Measurements from ENCODE around the gene TPH2.

Gene TPH2

DNA sequence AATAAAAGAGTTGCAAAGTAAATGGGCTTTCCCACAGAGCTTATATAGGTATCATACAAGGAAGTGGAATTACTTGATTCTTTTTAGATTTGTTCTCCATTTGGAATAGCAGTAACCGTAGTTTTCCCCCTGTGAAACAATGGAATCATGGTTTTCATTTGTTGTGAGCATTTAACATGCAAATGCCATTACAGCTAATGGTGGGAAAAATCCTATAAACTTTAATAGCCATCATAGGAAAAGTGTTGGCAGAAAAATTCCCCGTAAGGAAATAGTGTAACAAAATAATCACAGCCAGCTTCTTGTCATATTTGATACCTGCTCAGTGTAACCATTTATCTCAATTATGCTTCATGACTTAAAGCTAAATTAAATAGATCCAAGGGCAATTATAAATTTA is 95.3 kb downstream of the TPH2 start:
- Histone ChIP-seq H3K36me3 (ENCODE audit: control insufficient read depth, insufficient read depth, low read length, severe bottlenecking) (no peaks in the 10 kb centered on the region), H3K4me3 (ENCODE audit: low read length) (no peak overlapping the region), H3K9me3 (ENCODE audit: control insufficient read depth, low read length) (no peaks in the 10 kb centered on the region), H3K4me1 (ENCODE audit: control insufficient read depth, insufficient read depth, low read length) (no peaks in the 10 kb centered on the region), H3K9ac (ENCODE audit: low read length) (no peak overlapping the region), H3K27me3 (replicated peaks; ENCODE audit: control insufficient read depth, insufficient read depth, low read length) (peaks cover 5% of the 10 kb centered on the region)
- DNase-seq (ENCODE audit: low read depth): no peak

GRCh38 chr12:72035625-72036024 is 97.0 kb downstream of the TPH2 start:
- Histone ChIP-seq H3K36me3 (ENCODE audit: control insufficient read depth, insufficient read depth, low read length, severe bottlenecking) (no peaks in the 10 kb centered on the region), H3K4me1 (ENCODE audit: control insufficient read depth, insufficient read depth, low read length) (no peaks in the 10 kb centered on the region), H3K9ac (ENCODE audit: low read length) (no peak overlapping the region), H3K4me3 (ENCODE audit: low read length) (no peak overlapping the region), H3K9me3 (ENCODE audit: control insufficient read depth, low read length) (peaks cover 9% of the 10 kb centered on the region), H3K27me3 (replicated peaks; ENCODE audit: control insufficient read depth, insufficient read depth, low read length) (peaks cover 5% of the 10 kb centered on the region)
- DNase-seq (ENCODE audit: low read depth): no peak

GRCh38 chr12:72036393-72036792 is 97.7 kb downstream of the TPH2 start:
- Histone ChIP-seq H3K9ac (ENCODE audit: low read length) (no peak overlapping the region), H3K4me1 (ENCODE audit: control insufficient read depth, insufficient read depth, low read length) (no peaks in the 10 kb centered on the region), H3K27me3 (replicated peaks; ENCODE audit: control insufficient read depth, insufficient read depth, low read length) (peaks cover 5% of the 10 kb centered on the region), H3K4me3 (ENCODE audit: low read length) (no peak overlapping the region), H3K9me3 (ENCODE audit: control insufficient read depth, low read length) (peaks cover 9% of the 10 kb centered on the region), H3K36me3 (ENCODE audit: control insufficient read depth, insufficient read depth, low read length, severe bottlenecking) (no peaks in the 10 kb centered on the region)
- no peak for DNase-seq (ENCODE audit: low read depth)

GRCh38 chr12:72037006-72037795 is 98.6 kb downstream of the TPH2 start:
- Histone ChIP-seq H3K9me3 (ENCODE audit: control insufficient read depth, low read length) (peaks cover 9% of the 10 kb centered on the region), H3K27me3 (replicated peaks; ENCODE audit: control insufficient read depth, insufficient read depth, low read length) (peaks cover 5% of the 10 kb centered on the region), H3K4me1 (ENCODE audit: control insufficient read depth, insufficient read depth, low read length) (no peaks in the 10 kb centered on the region), H3K4me3 (ENCODE audit: low read length) (no peak overlapping the region), H3K9ac (ENCODE audit: low read length) (no peak overlapping the region), H3K36me3 (ENCODE audit: control insufficient read depth, insufficient read depth, low read length, severe bottlenecking) (no peaks in the 10 kb centered on the region)
- no peak for DNase-seq (ENCODE audit: low read depth)

GRCh38 chr12:72041811-72042210 is 103.2 kb downstream of the TPH2 start:
- Histone ChIP-seq H3K4me3 (ENCODE audit: low read length) (no peak overlapping the region), H3K9ac (ENCODE audit: low read length) (no peak overlapping the region), H3K36me3 (ENCODE audit: control insufficient read depth, insufficient read depth, low read length, severe bottlenecking) (no peaks in the 10 kb centered on the region), H3K4me1 (ENCODE audit: control insufficient read depth, insufficient read depth, low read length) (no peaks in the 10 kb centered on the region), H3K9me3 (ENCODE audit: control insufficient read depth, low read length) (peaks cover 9% of the 10 kb centered on the region), H3K27me3 (replicated peaks; ENCODE audit: control insufficient read depth, insufficient read depth, low read length) (no peaks in the 10 kb centered on the region)
- no peak for DNase-seq (ENCODE audit: low read depth)

DNA sequence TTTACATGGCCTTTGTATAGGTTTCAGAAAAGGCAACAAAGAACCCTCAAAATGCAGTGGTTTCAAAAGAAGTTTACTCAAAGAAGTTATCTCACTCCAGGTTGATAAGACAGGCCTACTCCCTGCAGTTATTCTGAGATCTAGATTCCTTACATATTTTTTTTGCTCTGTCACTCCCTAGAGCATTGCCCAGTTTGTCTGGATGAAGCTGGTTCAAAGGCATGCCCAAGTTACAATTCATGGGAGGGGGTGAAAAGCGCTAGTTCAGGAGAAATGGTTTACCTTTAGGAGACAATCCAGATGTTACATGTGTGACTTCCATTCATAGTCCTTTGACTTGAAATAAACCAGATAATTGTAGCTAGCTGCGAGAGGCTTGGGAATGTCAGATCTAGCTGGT is 115.0 kb downstream of the TPH2 start:
- H3K4me3 ChIP-seq (ENCODE audit: low read length): no peak overlapping the region
- no peak overlapping the region for H3K9ac ChIP-seq (ENCODE audit: low read length)
- no peaks in the 10 kb centered on the region for H3K4me1 ChIP-seq (ENCODE audit: control insufficient read depth, insufficient read depth, low read length)
- H3K36me3 ChIP-seq (ENCODE audit: control insufficient read depth, insufficient read depth, low read length, severe bottlenecking): no peaks in the 10 kb centered on the region
- DNase-seq (ENCODE audit: low read depth): peak; percentile 4
- peaks cover 4% of the 10 kb centered on the region for H3K27me3 ChIP-seq (replicated peaks; ENCODE audit: control insufficient read depth, insufficient read depth, low read length)
- no peaks in the 10 kb centered on the region for H3K9me3 ChIP-seq (ENCODE audit: control insufficient read depth, low read length)

DNA sequence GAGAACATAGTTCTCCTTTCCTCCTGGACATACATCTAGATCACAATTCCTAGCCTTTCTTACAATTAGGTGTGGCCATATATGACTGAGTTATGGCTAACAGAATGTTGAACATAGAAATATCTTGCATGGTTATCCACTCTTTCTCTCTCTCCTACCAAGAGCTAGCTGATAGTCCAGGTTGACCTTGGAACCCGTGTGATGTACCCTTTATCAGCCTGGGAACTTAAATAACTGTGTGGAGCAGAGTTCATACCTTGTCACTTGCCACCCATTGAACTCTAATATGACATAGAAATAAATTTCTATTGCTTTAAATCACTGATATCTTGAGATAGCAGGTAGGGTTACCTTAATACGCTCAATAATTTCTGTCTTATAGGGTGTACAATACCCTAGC is 115.9 kb downstream of the TPH2 start:
- no peak for DNase-seq (ENCODE audit: low read depth)
- Histone ChIP-seq H3K9me3 (ENCODE audit: control insufficient read depth, low read length) (no peaks in the 10 kb centered on the region), H3K9ac (ENCODE audit: low read length) (no peak overlapping the region), H3K36me3 (ENCODE audit: control insufficient read depth, insufficient read depth, low read length, severe bottlenecking) (no peaks in the 10 kb centered on the region), H3K4me3 (ENCODE audit: low read length) (no peak overlapping the region), H3K27me3 (replicated peaks; ENCODE audit: control insufficient read depth, insufficient read depth, low read length) (peaks cover 4% of the 10 kb centered on the region), H3K4me1 (ENCODE audit: control insufficient read depth, insufficient read depth, low read length) (no peaks in the 10 kb centered on the region)

- Histone ChIP-seq H3K9ac (ENCODE audit: low read length) (no peak overlapping the region), H3K9me3 (ENCODE audit: control insufficient read depth, low read length) (no peaks in the 10 kb centered on the region), H3K4me3 (ENCODE audit: low read length) (no peak overlapping the region), H3K27me3 (replicated peaks; ENCODE audit: control insufficient read depth, insufficient read depth, low read length) (no peaks in the 10 kb centered on the region), H3K36me3 (ENCODE audit: control insufficient read depth, insufficient read depth, low read length, severe bottlenecking) (no peaks in the 10 kb centered on the region), H3K4me1 (ENCODE audit: control insufficient read depth, insufficient read depth, low read length) (no peaks in the 10 kb centered on the region)
- no peak for DNase-seq (ENCODE audit: low read depth)
These were observed 118.8 kb downstream of the TPH2 start for GRCh38 chr12:72057330-72057914.

- Histone ChIP-seq H3K9me3 (ENCODE audit: control insufficient read depth, low read length) (no peaks in the 10 kb centered on the region), H3K36me3 (ENCODE audit: control insufficient read depth, insufficient read depth, low read length, severe bottlenecking) (no peaks in the 10 kb centered on the region), H3K27me3 (replicated peaks; ENCODE audit: control insufficient read depth, insufficient read depth, low read length) (no peaks in the 10 kb centered on the region), H3K4me3 (ENCODE audit: low read length) (no peak overlapping the region), H3K9ac (ENCODE audit: low read length) (no peak overlapping the region), H3K4me1 (ENCODE audit: control insufficient read depth, insufficient read depth, low read length) (no peaks in the 10 kb centered on the region)
- DNase-seq (ENCODE audit: low read depth): no peak
These were observed 124.4 kb downstream of the TPH2 start for GRCh38 chr12:72063073-72063472.

GRCh38 chr12:72071030-72071429 is 132.4 kb downstream of the TPH2 start:
- H3K36me3 ChIP-seq (ENCODE audit: control insufficient read depth, insufficient read depth, low read length, severe bottlenecking): no peaks in the 10 kb centered on the region
- H3K9ac ChIP-seq (ENCODE audit: low read length): no peak overlapping the region
- peaks cover 7% of the 10 kb centered on the region for H3K9me3 ChIP-seq (ENCODE audit: control insufficient read depth, low read length)
- no peaks in the 10 kb centered on the region for H3K27me3 ChIP-seq (replicated peaks; ENCODE audit: control insufficient read depth, insufficient read depth, low read length)
- H3K4me1 ChIP-seq (ENCODE audit: control insufficient read depth, insufficient read depth, low read length): no peaks in the 10 kb centered on the region
- no peak overlapping the region for H3K4me3 ChIP-seq (ENCODE audit: low read length)
- no peak for DNase-seq (ENCODE audit: low read depth)

DNA sequence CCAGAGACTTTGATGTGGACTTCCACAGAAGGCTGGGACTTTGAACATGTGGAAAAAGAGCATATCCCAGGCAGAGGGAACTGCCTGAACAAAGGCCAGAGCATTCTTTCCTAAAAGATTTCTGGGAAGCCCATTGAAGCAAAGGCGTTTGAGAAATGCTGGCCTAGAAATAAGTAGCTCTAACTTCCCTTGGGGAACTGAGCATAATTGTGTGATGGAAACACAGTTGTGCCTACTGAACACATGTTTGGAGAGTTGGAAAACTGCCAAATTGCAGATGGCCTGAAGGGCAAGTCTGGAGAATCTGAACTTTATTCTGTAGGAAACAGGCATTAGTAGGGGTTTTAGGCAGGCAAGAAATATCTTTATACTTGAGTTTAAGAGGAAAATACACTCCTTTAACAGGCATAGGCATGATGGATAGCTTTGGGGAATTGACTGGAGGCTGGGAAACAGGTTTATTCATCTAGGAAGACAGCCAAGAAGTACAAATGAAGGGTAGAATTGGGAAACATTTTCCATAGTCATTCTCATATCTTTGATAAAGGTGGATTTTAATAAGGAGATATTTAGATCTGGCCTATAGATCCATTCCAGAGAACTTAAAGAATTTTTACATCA is 134.1 kb downstream of the TPH2 start:
- no peak for DNase-seq (ENCODE audit: low read depth)
- Histone ChIP-seq H3K9me3 (ENCODE audit: control insufficient read depth, low read length) (peaks cover 7% of the 10 kb centered on the region), H3K4me3 (ENCODE audit: low read length) (no peak overlapping the region), H3K36me3 (ENCODE audit: control insufficient read depth, insufficient read depth, low read length, severe bottlenecking) (no peaks in the 10 kb centered on the region), H3K9ac (ENCODE audit: low read length) (no peak overlapping the region), H3K4me1 (ENCODE audit: control insufficient read depth, insufficient read depth, low read length) (no peaks in the 10 kb centered on the region), H3K27me3 (replicated peaks; ENCODE audit: control insufficient read depth, insufficient read depth, low read length) (no peaks in the 10 kb centered on the region)
